Activated CD4-positive, alpha-beta memory T cell treated with anti-CD3 and anti-CD28 coated beads for 36 hours (primary cell): Measurements from ENCODE around the gene LETM1. TPM values are rescaled to one million over a fixed set of nuclear protein-coding genes. Genes with fewer than 3 reads are reported as not detected.
A peak's percentile ranks its signal among the peaks of the same experiment; 100 is the strongest.

Source experiments
- CTCF ChIA-PET: fragments of 350-600 bp; sonication (Branson Sonifier 250); formaldehyde crosslinking; loops from one replicate; lab custom pipeline; 2021; ENCODE audit warnings: antibody characterized with exemption, inconsistent platforms; lab: Charles Lee
- POLR2A ChIA-PET: fragments of 350-600 bp; sonication (Branson Sonifier 250); formaldehyde crosslinking; loops from one replicate; lab custom pipeline; 2021; ENCODE audit warnings: antibody characterized with exemption; lab: Charles Lee
- DNase-seq: peaks from one replicate; pipeline ENCODE4 v3.0.0-alpha.2; 2020
- H3K27ac Mint-ChIP-seq: one replicate; pipeline ENCODE4 v1.8.0; 2021; ENCODE audit warnings: mixed read lengths
- H3K27me3 Mint-ChIP-seq: one replicate; pipeline ENCODE4 v1.8.0; 2021; ENCODE audit warnings: mixed read lengths
- H3K36me3 Mint-ChIP-seq: one replicate; pipeline ENCODE4 v1.8.0; 2021; ENCODE audit warnings: mixed read lengths
- H3K4me1 Mint-ChIP-seq: one replicate; pipeline ENCODE4 v1.8.0; 2021; ENCODE audit warnings: low read depth, mixed read lengths
- H3K4me3 Mint-ChIP-seq: one replicate; pipeline ENCODE4 v1.8.0; 2021; ENCODE audit warnings: mild to moderate bottlenecking, mixed read lengths
- H3K9me3 Mint-ChIP-seq: one replicate; pipeline ENCODE4 v1.8.0; 2021; ENCODE audit warnings: mixed read lengths
- intact Hi-C: fragments of 100-400 bp; cut with micrococcal nuclease; formaldehyde crosslinking; loops from one replicate; pipeline ENCODE4 v1.15.1; 2023
- total RNA-seq, 2 experiments: library from RNA; stranded (reverse); gene quantifications; one replicate each; pipeline ENCODE4 v1.2.3, GENCODE V29; 2021

Gene LETM1
- total RNA-seq, 2 experiments from 2014 or later, result 41.1 to 42.6 TPM

DNA sequence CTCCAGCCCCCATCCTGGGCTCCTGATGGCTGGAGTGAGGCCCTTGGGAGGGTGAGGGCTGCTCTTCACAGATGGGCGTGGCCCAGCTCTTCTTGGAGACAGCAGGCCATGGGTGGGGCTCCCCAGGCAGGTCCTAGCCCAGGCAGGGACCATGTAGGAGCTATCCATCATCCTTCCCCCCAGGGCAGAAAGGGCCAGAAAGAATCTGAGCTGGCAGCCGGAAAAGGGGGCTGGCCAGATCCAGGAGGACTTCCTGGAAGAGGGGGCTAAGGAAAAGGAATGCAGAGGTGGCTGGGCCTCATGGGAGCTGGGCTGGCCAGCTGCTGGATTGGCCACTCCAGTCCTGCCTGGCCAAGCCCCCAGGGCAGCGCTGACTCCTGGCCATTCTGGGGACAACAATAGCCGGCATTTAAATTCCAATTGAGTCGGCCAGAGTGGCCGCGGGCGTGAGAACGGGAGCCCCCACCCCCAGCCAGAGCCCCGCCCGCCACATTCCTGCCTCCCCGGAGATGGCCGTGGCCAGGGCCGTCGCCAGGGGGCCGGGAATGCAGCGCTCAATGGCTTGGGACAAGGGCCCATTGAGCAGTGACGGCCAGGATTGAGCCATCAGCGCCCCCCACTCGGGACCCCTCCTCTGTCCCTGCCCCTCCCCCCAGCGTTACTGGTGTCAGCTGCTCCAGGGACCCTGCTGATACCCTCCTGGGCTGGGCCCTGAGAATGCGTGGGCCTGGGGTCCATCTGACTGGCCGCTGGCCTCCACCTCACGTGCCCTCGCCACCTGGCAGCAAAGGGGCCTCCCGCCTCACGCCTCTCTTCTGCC, 77.9 kb downstream of the LETM1 start:
- DNase-seq, result no peak
- H3K27ac Mint-ChIP-seq, result no peak overlapping the region
- no peaks in the 10 kb centered on the region for H3K36me3 Mint-ChIP-seq
- intact Hi-C loops, result no loop called here
- H3K4me1 Mint-ChIP-seq, result no peaks in the 10 kb centered on the region
- H3K4me3 Mint-ChIP-seq, result no peak overlapping the region
- ChIA-PET POLR2A (no interaction called here), CTCF (interaction anchor here (1.0 to 1.1 kb wide), 2 partner anchors 11 to 85 kb away, joined by 3 to 4 read pairs; no protein-coding TSS in a partner anchor)
- H3K27me3 Mint-ChIP-seq, result no peaks in the 10 kb centered on the region
- no peaks in the 10 kb centered on the region for H3K9me3 Mint-ChIP-seq

DNA sequence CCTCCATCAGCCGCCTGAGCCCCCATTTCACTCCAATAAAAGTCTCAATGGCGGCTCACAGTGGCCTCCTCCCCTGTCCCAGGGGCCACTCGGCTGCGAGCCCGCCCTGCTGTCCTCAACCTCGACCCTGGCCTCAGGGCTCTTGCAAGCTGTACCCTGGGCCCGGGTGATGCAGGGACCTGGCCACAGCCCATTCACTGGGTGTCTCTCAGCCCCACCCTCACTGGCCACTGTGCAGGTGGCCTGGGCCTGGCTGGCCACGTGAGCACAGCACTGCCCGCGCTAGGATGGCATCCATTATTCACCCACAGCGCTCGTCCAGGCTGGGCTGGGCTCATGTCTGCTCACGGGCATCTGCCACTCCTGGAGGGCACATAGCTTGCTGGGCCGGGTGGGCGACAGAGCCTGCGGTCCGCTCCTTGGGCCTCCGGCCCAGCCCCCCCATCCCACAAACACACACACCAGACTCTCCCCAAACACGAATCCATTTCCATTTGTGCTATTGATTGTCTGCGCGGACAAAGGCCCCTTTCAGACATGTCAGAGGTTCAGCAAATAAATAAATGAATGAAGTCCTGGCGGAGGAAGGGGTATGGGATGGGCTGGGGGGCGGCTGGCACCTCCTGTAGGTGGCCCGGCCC, 79.3 kb downstream of the LETM1 start:
- H3K9me3 Mint-ChIP-seq, result no peaks in the 10 kb centered on the region
- no peak overlapping the region for H3K4me3 Mint-ChIP-seq
- ChIA-PET CTCF (interaction anchor here (1.0 to 1.8 kb wide), 2 partner anchors 9 to 29 kb away, joined by 3 to 8 read pairs; no protein-coding TSS in a partner anchor), POLR2A (no interaction called here)
- DNase-seq, result no peak
- no peaks in the 10 kb centered on the region for H3K36me3 Mint-ChIP-seq
- peaks cover 2% of the 10 kb centered on the region for H3K4me1 Mint-ChIP-seq
- peaks cover 1% of the 10 kb centered on the region for H3K27me3 Mint-ChIP-seq
- no peak overlapping the region for H3K27ac Mint-ChIP-seq
- intact Hi-C loops, result no loop called here

DNA sequence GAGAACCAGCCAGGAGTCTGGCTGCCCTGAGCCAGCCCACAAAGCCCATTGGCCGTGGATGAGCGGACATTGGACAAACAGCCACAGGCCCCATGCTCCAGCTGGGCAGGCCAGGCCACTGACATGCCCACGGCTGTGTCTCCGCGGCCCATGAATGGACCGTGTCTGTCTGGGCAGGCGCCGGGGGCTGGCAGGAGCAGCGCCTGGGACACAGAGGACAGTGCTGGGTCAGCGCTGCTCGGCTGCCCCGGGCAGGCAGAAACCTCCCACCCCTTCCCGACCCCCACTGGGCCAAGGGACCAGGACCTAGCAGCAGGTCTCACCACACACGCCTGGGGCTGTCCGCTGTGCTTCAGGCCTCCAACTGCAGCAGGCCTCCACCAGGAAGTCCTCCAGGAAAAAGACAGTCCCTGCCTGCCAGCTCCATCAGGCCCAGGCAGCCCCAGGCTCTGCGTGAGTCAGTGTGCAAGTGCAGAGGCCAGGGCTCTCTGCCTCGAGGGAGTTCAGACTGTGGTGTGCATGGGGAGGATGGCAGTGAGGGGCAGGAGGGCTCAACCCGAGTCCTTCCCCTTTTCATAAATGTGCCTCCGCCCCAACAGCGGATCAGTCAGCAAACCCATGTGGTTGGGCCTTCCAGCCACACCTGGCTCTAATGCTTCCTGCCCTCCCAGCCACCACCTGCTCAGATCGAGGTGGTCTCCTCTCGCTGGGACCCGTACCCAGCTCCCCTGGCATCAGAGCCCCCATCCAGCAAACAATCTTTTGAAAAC, 80.0 kb downstream of the LETM1 start:
- H3K27me3 Mint-ChIP-seq, result peaks cover 1% of the 10 kb centered on the region
- POLR2A ChIA-PET, result no interaction called here
- DNase-seq, result no peak
- no peaks in the 10 kb centered on the region for H3K9me3 Mint-ChIP-seq
- H3K27ac Mint-ChIP-seq, result no peak overlapping the region
- peaks cover 2% of the 10 kb centered on the region for H3K4me1 Mint-ChIP-seq
- CTCF ChIA-PET, result interaction anchor here (1.8 kb wide), 1 partner anchor 28 kb away, joined by 8 read pairs; no protein-coding TSS in a partner anchor
- no peak overlapping the region for H3K4me3 Mint-ChIP-seq
- intact Hi-C loops, result no loop called here
- no peaks in the 10 kb centered on the region for H3K36me3 Mint-ChIP-seq

DNA sequence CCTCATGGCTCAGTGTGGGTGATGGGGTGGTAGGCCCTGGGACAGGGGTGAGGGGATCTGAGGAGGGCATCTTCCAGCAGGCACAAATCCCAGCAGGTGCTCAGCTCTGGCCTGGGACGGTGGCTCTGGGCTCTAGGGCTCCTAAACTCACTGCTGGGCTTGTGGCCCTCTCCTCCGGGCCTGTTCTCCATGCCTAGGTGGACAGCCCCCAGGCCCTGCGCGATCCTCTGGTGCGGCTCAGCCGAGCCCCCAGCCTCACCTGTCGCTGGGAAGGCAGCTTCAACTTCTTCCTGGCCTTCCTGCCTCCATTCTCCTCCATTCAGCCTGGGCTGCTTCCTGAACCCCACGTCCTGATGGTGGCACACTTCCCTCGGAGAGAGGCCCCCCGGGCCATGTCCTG, 82.2 kb downstream of the LETM1 start:
- Mint-ChIP-seq H3K27me3 (peaks cover 1% of the 10 kb centered on the region), H3K27ac (no peak overlapping the region), H3K4me1 (peaks cover 2% of the 10 kb centered on the region), H3K9me3 (no peaks in the 10 kb centered on the region), H3K4me3 (no peak overlapping the region), H3K36me3 (no peaks in the 10 kb centered on the region)
- POLR2A ChIA-PET, result no interaction called here
- intact Hi-C loops, result no loop called here
- DNase-seq, result no peak
- CTCF ChIA-PET, result no interaction called here

DNA sequence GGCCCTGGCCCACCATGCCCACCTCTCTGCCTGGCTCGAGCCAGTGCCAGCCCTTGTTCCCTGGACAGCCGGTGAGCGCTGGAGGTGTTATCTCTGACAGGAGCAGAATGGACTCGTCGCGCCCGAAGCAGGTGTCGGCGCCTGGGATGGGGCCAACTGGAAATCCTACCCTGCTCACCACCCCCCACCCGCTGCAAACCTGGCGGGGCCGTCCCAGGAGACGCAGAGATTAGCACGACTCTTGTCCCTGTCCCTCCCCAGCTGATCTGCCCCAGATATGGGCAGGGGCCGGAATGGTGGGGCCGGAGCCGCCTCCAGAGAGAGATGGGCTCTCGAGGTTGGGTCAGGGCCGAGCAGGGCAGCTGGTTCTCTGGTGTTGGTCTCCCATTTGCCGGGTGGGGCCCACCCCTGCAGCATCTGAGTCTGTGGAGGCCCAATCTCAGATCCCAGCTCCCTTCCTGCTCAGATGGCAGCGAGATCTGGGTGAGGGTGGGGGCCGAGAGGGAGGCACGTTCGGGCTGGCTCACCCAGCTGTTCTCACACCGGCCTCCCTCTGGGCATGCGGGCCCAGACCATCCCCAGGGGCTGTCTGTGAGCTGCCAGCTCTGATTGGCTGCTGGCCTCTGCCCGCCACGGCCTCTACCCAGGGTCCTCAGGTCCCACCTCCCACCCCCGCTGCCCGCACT, 83.0 kb downstream of the LETM1 start:
- Mint-ChIP-seq H3K27ac (no peak overlapping the region), H3K9me3 (no peaks in the 10 kb centered on the region), H3K4me1 (peaks cover 2% of the 10 kb centered on the region), H3K36me3 (no peaks in the 10 kb centered on the region), H3K27me3 (peaks cover 3% of the 10 kb centered on the region), H3K4me3 (no peak overlapping the region)
- DNase-seq, result no peak
- intact Hi-C loops, result no loop called here
- ChIA-PET POLR2A (no interaction called here), CTCF (interaction anchor here (0.6 kb wide), 1 partner anchor 28 kb away, joined by 6 read pairs; no protein-coding TSS in a partner anchor)

DNA sequence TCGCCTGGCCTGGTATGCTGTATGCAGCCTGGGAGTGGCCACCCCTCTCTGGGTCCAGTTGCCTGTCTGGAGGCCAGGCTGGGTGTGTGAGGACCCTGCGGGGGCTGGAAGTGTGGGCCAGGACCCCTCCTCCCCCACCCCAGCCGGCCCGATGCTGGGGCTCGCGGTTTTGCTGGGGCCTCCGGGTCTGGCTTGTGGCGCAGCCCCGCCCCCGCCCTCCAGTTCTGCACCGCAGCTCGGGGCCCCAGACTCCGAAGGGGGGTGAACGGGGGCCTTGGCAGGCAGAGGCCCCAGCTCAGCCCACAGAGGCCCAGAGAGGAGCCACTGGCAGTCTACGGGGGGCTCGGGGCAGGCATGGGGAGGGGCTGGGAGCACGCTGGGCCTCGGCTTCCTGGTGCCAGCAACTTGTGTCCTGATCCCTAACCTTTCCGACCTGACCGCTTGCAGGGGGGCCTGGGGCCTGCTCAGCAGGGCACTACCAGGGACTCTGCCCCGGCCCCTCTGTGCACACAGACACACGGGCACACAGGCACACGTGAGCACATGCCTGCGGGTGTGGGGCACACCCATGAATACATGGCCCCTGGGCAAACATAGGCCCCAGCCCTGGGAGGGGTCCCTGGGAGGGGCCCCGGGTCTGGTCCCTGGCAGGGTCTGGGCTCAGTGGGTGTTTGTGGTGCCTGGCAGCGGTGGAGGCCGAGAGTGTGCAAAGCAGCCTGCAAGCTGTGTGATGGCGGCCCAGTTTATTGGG, 84.2 kb downstream of the LETM1 start:
- intact Hi-C loops, result no loop called here
- H3K4me3 Mint-ChIP-seq, result no peak overlapping the region
- no peak overlapping the region for H3K27ac Mint-ChIP-seq
- H3K4me1 Mint-ChIP-seq, result peaks cover 2% of the 10 kb centered on the region
- ChIA-PET CTCF (interaction anchor here (1.0 kb wide), 1 partner anchor 24 kb away, joined by 3 read pairs; no protein-coding TSS in a partner anchor), POLR2A (no interaction called here)
- no peaks in the 10 kb centered on the region for H3K9me3 Mint-ChIP-seq
- H3K36me3 Mint-ChIP-seq, result no peaks in the 10 kb centered on the region
- H3K27me3 Mint-ChIP-seq, result peaks cover 3% of the 10 kb centered on the region
- DNase-seq, result peak; percentile 27

DNA sequence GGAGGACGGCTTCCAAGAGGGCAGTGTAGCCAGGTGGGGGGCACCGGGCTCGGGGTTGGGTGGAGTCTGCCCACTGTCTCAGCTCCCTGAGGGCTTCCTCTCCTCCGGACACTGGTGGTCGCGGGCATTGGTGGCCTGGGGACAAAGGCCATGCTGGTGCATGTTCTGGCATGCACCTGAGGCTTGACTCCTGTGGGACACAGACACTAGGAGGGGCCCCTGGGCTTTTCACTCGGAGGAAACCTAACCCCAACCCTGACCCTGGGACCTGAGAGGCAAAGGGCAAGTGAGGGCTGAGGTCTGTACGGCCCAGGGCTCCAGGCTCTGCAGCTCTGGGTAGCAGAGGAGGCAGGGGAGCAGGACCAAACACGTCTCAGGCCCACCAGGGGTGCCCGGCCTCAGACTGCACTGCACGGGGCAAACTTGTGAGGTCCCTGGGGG, 85.1 kb downstream of the LETM1 start:
- H3K27ac Mint-ChIP-seq, result no peak overlapping the region
- POLR2A ChIA-PET, result no interaction called here

DNA sequence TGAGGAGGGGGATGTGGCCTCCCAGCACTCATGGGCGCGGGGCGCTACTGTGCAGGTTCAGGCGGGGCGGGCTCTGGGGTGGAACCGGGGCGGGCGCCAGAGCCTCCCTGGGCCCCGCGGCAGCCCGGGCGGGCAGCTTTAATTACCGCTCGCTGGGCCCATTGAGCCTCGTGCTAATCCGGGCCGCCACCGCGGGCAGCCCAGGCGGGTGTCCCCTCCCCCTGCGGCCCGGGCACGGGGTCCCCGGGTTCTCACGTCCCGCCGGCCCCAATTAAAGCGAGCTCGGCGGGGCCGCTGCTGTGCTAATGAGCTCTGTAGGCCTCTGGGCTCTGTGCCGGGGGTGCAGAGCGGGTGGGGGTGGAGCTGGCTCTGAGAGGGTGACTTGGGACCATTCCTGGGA, 85.7 kb downstream of the LETM1 start:
- intact Hi-C loops, result no loop called here
- Mint-ChIP-seq H3K27ac (no peak overlapping the region), H3K27me3 (peaks cover 8% of the 10 kb centered on the region), H3K4me3 (no peak overlapping the region), H3K36me3 (no peaks in the 10 kb centered on the region), H3K4me1 (peaks cover 2% of the 10 kb centered on the region), H3K9me3 (no peaks in the 10 kb centered on the region)
- ChIA-PET POLR2A (no interaction called here), CTCF (no interaction called here)
- no peak for DNase-seq

More for the DNA sequence above, 85.1 kb downstream of the LETM1 start:
- H3K27me3 Mint-ChIP-seq, result peaks cover 3% of the 10 kb centered on the region
- DNase-seq, result no peak
- intact Hi-C loops, result no loop called here
- CTCF ChIA-PET, result no interaction called here
- H3K9me3 Mint-ChIP-seq, result no peaks in the 10 kb centered on the region
- peaks cover 2% of the 10 kb centered on the region for H3K4me1 Mint-ChIP-seq
- no peaks in the 10 kb centered on the region for H3K36me3 Mint-ChIP-seq
- H3K4me3 Mint-ChIP-seq, result no peak overlapping the region

DNA sequence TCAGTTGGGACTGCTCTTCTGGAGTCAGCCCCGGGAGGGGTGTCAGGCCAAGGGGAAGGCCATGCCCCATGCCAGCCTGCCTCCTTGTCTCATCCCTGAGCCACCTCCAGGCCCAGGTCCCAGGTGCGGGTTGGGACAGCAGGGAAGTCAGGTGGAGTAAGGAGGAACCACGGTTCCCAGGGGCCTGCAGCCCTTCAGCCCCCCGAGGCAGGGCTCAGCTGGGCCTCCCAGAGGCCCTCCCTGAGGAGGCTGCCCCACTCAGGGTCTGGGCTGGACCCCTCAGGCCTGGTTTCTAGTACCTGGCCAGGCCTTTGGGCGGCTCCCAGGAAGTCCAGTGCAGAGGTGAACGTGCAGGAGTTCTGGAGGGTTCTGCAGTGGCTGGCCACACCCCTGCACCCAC, 86.3 kb downstream of the LETM1 start:
- DNase-seq, result no peak
- CTCF ChIA-PET, result no interaction called here
- Mint-ChIP-seq H3K27ac (no peak overlapping the region), H3K36me3 (no peaks in the 10 kb centered on the region), H3K9me3 (no peaks in the 10 kb centered on the region), H3K4me1 (peaks cover 2% of the 10 kb centered on the region), H3K27me3 (peaks cover 10% of the 10 kb centered on the region), H3K4me3 (no peak overlapping the region)
- POLR2A ChIA-PET, result no interaction called here
- intact Hi-C loops, result no loop called here

DNA sequence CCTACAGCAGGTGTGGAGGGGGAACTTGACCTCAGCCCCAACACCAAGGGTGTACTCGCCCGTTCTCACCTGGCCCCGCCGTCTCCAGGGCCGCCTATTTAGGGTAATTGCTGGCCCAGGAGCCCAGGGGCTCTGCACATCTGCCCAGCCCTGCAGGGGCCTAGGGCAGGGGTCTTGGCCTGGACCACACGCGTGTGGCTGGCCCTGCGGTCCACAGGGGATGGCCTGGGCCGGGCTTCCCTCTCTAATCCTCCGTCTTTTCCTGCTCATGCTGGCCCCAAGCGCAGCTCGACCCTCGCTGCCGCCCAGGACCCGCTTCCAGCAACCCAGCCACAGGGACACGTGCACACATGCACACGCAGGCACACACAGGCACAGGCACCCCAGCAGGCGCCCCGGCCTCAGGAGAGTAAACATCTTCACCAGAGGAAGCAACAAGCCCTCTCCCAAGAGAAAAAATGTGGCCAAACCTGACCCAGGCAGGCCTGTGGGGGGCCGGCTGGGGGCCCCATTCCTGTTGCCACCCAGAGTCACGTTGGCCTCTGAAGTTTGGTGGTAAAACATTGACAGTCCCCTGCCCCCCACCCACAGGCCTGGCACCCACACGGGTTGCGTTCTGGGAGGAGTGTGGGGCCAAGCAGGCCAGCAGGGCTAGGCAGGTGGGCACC, 87.5 kb downstream of the LETM1 start:
- intact Hi-C loops, result no loop called here
- no peaks in the 10 kb centered on the region for H3K36me3 Mint-ChIP-seq
- ChIA-PET CTCF (interaction anchor here (0.9 to 2.4 kb wide), 4 partner anchors 17 to 75 kb away, joined by 3 to 21 read pairs (median 4); no protein-coding TSS in a partner anchor), POLR2A (no interaction called here)
- DNase-seq, result no peak
- H3K9me3 Mint-ChIP-seq, result no peaks in the 10 kb centered on the region
- H3K27ac Mint-ChIP-seq, result no peak overlapping the region
- peaks cover 16% of the 10 kb centered on the region for H3K27me3 Mint-ChIP-seq
- peaks cover 2% of the 10 kb centered on the region for H3K4me1 Mint-ChIP-seq
- peak overlapping the region; percentile 51 for H3K4me3 Mint-ChIP-seq
